MG63 (cell line): ENCODE results near the gene PMAIP1. TPM values are rescaled to one million over a fixed set of nuclear protein-coding genes. Genes with fewer than 3 reads are reported as not detected.

Source experiments
- DNase-seq: peaks from one replicate; pipeline ENCODE4 v3.0.0-alpha.2; 2020
- H3K27me3 ChIP-seq: fragments of 250-450 bp; sonication (Bioruptor Pico); 2 replicates; pipeline ENCODE4 v1.5.1; 2020; ENCODE audit warnings: mild to moderate bottlenecking, moderate library complexity
- H3K36me3 ChIP-seq: fragments of 250-450 bp; sonication (Bioruptor Pico); 2 replicates; pipeline ENCODE4 v1.5.1; 2020; ENCODE audit warnings: mild to moderate bottlenecking, moderate library complexity
- H3K4me3 ChIP-seq: fragments of 250-450 bp; sonication (Bioruptor Pico); 2 replicates; pipeline ENCODE4 v1.5.1; 2020; ENCODE audit warnings: mild to moderate bottlenecking, moderate library complexity
- H3K9me3 ChIP-seq: fragments of 250-450 bp; sonication (Bioruptor Pico); 2 replicates; pipeline ENCODE4 v1.5.1; 2020; ENCODE audit warnings: mild to moderate bottlenecking, moderate library complexity
- total RNA-seq: library from RNA; depleted of rRNA; stranded (reverse); fragments of >200 nt; shearing (Covaris generic); gene quantifications from 2 replicates; pipeline ENCODE4 v1.2.3, GENCODE V29; 2014; ENCODE audit warnings: low replicate concordance

Gene PMAIP1
- total RNA-seq, 1 experiment from 2014 or later: 14.1 TPM

DNA sequence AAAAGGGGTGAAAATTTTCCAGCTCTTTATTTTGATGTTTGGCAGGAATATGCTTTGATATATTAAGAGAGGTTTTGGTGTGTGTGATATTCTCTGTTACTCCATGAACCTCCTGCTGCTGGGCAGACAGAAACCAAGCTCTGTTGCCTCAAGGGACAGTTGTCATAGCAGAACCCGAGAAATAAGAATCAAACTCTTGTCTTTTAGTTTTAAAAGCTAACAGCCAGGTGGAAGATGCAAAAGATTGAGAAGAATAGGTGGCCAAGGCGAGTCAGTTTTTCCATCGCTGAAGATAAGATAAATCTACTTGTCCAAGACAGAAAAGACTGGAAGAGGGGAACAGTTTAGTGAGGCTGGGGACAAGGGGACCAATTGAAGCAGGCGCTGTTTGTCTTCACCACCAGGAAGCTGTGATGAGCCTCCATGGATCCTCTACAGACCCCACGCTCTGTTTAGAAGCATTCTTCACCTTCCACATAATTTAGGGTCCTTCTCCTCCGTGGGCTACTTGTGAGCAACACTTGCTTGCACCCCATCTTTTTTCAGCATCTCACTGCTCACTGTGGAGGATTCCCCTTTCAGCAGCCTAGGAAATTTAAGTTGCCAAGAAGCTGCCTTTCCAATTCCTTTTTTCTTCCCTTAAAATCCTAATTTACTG lies 23.9 kb downstream of the PMAIP1 start:
- Histone ChIP-seq H3K27me3 (no peaks in the 10 kb centered on the region), H3K9me3 (no peaks in the 10 kb centered on the region)
- no peak for DNase-seq

DNA sequence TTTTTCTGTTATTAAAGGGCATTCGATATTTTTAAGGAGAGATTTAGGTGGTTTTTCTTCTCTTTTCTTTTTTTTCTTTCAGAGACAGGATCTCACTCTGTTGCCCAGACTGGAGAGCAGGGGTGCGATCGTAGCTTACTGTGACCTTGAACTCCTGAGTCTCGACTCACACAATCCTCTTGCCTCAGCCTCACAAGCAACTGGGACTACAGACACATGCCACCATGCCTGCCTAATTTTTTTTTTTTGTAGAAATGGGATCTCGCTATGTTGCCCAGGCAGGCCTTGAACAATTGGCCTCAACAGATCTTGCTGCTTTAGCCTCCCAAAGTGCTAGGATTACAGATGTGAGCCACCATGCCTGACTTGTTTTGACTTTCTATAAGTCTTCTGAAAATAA lies 26.3 kb downstream of the PMAIP1 start:
- Histone ChIP-seq H3K4me3 (no peak overlapping the region), H3K36me3 (no peaks in the 10 kb centered on the region), H3K27me3 (no peaks in the 10 kb centered on the region), H3K9me3 (no peaks in the 10 kb centered on the region)
- DNase-seq: no peak

More for the DNA sequence above, 23.9 kb downstream of the PMAIP1 start:
- Histone ChIP-seq H3K4me3 (no peak overlapping the region), H3K36me3 (no peaks in the 10 kb centered on the region)

DNA sequence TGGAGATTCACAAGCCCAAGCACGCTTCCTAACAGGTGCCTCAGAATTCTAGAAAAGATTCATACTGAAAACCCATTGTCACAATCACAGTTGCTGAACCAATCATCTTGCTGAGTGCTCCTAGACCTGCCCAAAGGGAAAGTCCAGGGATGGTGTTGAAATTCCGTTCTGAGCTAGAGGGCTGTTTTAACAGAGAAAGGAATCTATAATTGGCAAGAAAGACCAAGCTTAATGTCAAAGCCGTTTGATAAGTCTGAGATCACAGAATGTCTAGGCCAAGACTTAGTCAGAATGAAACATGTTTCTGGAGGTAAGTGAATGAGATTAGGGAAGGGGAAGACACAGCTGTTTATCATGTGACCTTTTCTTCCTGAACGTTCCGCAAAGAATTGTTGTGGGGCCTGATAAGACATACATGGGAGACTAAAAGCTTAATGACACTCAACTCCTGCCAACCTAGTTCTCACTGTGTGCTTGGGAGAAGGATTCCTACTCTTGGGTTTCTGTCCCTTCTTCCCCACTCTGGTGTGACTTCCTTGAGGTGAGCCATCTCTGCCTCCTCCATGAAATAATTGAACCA lies 27.5 kb downstream of the PMAIP1 start:
- DNase-seq: no peak
- H3K9me3 ChIP-seq: no peaks in the 10 kb centered on the region
- H3K36me3 ChIP-seq: no peaks in the 10 kb centered on the region
- H3K4me3 ChIP-seq: no peak overlapping the region
- H3K27me3 ChIP-seq: no peaks in the 10 kb centered on the region

DNA sequence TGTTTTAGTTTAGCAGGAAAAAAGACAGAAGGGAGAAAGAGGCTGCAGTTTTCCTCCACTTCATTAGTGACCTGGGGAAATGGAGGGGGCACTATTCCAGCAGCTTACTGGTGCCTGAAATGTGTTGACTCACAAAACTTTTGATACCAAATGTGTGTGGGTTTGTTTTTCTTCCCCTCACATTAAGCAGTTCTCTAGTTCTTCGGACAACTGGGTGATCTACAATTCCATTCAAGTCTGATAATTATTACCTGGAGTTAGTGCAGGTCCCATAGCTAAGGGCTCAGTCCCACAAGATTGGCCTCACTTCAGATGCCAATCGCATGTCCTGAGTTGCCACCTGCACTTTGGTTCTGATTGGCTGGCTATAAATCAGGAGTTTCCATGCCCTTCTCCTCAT lies 28.4 kb downstream of the PMAIP1 start:
- H3K27me3 ChIP-seq: no peaks in the 10 kb centered on the region
- no peak for DNase-seq
- H3K9me3 ChIP-seq: no peaks in the 10 kb centered on the region
- H3K4me3 ChIP-seq: no peak overlapping the region
- no peaks in the 10 kb centered on the region for H3K36me3 ChIP-seq

DNA sequence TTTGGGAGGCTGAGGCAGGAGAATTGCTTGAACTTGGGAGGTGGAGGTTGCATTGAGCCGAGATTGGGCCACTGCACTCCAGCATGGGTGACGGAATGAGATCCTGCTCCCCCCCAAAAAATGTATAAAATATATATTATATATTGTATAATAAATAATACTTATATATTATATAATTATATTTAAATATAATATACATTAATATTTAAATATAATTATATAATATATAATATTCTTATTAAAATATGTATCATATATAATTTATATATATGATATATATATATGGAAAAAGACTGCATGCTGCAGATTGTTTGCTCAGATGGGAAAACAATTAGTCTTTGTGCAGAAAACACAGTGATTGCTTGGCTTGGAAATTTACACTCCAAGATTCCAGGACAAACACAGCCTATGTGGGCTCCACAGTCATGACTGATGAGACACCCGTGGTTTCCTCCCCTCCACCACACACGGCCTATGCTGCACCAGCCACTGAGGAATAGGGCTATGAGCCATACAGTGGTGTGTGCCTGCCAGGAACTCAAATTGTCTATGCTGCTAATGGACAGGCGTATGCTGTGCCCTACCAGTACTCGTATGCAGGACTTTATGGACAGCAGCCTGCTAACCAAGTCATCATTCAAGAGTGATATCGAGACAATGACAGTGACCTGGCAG lies 30.0 kb downstream of the PMAIP1 start:
- no peak overlapping the region for H3K4me3 ChIP-seq
- H3K9me3 ChIP-seq: no peaks in the 10 kb centered on the region
- no peaks in the 10 kb centered on the region for H3K36me3 ChIP-seq
- DNase-seq: no peak
- no peaks in the 10 kb centered on the region for H3K27me3 ChIP-seq

DNA sequence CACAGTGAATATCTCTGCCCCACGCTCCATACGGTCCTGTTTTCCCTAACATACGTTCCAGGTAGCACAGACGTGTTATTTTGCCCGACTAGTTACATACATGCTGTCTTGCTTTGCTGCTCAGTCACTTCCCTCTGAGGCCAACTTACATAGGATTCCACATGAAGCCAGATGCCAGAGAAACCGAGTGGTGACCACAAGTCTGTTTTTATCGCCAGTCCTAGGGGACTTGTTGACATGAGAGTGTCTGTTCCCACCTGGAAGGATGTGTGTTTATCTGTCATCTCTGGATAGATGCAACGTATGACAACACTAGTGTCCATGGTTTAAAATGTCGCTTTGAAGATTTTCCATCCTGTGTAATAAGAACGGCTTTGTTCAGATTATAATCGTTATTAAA lies 32.6 kb downstream of the PMAIP1 start:
- DNase-seq: no peak
- no peak overlapping the region for H3K4me3 ChIP-seq
- no peaks in the 10 kb centered on the region for H3K36me3 ChIP-seq
- H3K9me3 ChIP-seq: no peaks in the 10 kb centered on the region
- no peaks in the 10 kb centered on the region for H3K27me3 ChIP-seq

DNA sequence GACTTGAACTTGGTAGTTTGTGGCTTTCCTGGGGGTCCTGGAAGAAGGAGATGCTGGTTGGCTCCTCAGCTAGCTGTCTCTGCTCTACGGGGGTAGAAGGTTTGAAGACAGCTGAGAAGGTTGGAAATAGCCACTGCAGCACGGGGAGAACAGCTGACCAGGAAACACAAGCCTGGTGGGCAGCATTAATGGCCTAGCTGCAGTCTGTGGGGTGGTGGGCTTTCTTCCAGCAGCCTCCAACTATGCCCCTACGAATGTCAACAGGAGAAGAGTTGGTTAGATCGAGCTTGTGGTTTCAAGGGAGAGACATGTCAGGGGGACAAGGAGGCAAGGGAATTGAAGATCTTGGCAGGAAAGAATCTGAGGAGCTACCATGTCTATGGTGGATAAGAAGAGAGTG lies 38.9 kb downstream of the PMAIP1 start:
- Histone ChIP-seq H3K36me3 (no peaks in the 10 kb centered on the region), H3K4me3 (no peak overlapping the region), H3K9me3 (no peaks in the 10 kb centered on the region), H3K27me3 (no peaks in the 10 kb centered on the region)
- DNase-seq: no peak

DNA sequence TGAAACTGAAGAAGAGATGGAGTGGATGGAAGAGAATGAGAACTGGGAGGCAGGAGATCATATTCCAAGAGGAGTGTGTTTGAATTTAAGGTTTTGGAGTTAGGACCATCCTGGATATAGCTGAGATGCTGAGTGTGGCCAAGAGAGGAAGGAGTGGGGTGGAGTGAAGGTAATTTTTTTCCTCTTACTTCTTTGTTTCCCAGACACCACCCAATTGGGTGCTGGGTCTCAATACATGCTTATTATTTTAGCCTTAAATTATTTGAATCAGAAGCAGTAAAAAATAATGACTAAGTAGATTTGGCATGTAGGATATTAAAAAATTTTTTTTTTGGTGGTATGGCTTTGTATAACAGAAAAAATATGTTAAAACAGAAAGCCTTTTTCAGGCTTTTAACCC lies 39.3 kb downstream of the PMAIP1 start:
- Histone ChIP-seq H3K27me3 (no peaks in the 10 kb centered on the region), H3K36me3 (no peaks in the 10 kb centered on the region), H3K4me3 (no peak overlapping the region), H3K9me3 (no peaks in the 10 kb centered on the region)
- no peak for DNase-seq

DNA sequence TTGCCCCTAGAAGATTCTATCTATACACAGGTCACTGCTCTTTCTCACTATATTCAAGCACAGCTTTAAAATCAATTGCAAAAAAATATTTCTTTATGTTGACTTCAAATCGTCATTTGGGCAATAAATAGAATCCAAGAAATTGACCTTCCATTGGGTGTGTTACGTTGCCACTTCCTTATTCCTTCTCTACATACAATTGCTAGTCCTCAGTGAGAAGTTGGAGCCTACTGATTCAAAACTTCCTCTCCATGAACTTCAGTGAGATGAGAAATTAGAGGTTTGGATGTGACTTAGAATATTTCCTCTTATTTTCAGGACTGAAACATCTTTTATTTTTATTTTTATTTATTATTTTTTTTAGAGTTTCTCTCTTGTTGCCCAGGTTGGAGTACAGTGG lies 40.3 kb downstream of the PMAIP1 start:
- no peak overlapping the region for H3K4me3 ChIP-seq
- DNase-seq: no peak
- no peaks in the 10 kb centered on the region for H3K9me3 ChIP-seq
- no peaks in the 10 kb centered on the region for H3K27me3 ChIP-seq
- H3K36me3 ChIP-seq: no peaks in the 10 kb centered on the region

DNA sequence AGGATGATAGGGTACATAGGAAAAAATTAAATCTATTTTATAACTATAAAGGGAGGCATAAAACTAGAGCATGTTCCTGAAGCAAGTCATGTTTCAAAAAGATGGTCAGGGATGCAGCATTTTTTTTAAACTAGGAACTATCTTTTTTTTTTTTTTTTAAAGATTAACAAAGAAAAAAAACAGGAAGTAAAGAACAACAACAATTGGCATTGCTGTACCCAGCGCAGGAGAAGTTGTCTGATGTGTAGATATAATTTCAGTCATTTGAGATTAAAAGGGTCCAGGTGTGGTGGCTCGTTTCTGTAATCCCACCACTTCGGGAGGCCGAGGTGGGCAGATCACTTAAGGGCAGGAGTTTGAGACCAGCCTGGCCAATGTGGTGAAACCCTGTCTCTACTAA lies 41.5 kb downstream of the PMAIP1 start:
- no peaks in the 10 kb centered on the region for H3K36me3 ChIP-seq
- DNase-seq: no peak
- no peaks in the 10 kb centered on the region for H3K9me3 ChIP-seq

DNA sequence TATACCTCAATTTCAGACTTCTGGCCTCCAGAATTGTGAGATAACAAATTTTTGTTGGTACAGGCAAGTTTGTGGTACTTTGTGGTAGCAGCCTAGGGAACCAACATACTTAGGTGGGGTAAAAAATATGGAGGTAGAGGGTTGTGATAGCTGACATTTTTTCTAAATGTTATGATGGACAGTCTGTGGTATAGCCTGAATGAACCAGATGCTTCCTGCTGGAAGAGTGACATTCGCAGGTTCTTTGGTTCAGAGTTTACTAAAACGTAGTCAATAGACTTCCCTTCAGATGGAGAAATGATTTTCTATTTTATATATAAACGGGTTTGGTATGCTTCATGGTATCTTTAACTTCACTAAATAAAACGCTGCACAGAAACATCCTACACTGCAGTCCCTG lies 42.8 kb downstream of the PMAIP1 start:
- no peaks in the 10 kb centered on the region for H3K9me3 ChIP-seq
- no peak for DNase-seq
- no peak overlapping the region for H3K4me3 ChIP-seq
- no peaks in the 10 kb centered on the region for H3K27me3 ChIP-seq
- no peaks in the 10 kb centered on the region for H3K36me3 ChIP-seq

More for the DNA sequence above, 41.5 kb downstream of the PMAIP1 start:
- H3K4me3 ChIP-seq: no peak overlapping the region
- no peaks in the 10 kb centered on the region for H3K27me3 ChIP-seq

DNA sequence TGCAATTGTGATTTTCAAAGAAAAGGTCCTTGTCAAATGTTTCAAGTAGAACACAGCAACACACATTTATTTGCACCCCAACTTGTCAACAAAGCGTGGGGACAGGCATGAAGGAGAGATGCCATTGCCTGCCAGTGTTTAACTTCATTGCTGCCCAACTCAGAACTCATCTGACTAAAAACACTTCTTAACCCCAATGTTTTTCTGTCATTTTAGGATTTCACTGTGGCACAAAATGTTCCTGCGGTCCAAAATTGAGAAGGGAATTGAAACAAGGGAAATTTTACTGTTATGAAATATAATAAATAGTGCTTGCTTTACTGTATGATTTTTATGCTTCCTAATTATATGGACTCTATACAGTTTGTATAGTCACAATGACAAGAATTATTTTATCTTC lies 45.7 kb downstream of the PMAIP1 start:
- no peaks in the 10 kb centered on the region for H3K27me3 ChIP-seq
- DNase-seq: no peak
- H3K36me3 ChIP-seq: no peaks in the 10 kb centered on the region
- no peak overlapping the region for H3K4me3 ChIP-seq
- no peaks in the 10 kb centered on the region for H3K9me3 ChIP-seq

DNA sequence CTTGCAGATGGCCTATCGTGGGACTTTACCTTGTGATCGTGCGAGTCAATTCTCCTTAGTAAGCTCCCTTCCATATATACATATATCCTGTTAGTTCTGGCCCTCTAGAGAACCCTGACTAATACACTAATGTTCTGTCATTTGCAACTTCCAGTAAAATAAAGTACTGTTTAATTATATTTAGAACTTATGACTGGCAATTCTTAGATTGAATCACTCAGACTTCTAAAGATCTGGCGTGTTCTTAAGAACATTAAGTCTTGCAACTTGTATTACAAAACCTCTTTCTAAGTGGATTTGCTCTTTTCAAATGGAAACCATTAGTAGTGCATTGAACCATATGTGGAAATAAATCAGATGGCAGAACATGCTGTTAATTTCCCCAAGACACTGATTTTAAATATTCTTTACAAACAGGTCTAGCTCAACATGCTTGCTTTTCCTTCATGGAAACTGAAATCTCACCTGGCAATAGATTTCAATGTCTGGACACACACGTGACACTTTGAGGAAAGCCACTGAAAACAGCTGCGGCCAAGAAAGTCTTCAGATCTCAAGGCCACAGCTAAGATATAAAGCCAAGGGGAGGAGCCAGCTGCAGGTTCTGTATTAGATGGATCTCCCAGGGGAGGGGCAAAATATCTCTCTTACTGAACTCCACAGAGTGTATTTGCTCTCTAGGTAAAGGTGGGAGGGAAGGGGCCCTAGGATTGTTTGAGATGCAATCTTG lies 50.6 kb downstream of the PMAIP1 start:
- Histone ChIP-seq H3K27me3 (no peaks in the 10 kb centered on the region), H3K36me3 (no peaks in the 10 kb centered on the region), H3K4me3 (no peak overlapping the region), H3K9me3 (no peaks in the 10 kb centered on the region)
- DNase-seq: no peak

DNA sequence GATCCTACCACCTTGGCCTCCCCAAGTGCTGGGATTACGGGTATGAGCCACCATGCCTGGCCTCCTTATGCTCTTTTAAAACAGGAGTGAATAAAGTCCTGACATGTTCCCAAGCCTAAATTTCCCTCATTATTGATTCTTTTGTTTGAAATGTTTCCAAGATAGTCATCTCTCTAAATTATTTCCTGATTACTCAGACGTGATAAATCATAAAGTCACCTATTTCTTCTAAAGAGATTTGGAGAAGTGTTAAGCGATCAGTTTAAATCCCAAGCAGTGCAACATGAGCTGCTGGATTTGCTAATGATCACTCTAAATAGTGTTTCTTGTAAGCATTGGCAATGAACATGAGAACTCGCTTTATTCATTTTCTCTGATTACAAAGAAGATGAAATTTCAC lies 51.8 kb downstream of the PMAIP1 start:
- Histone ChIP-seq H3K36me3 (no peaks in the 10 kb centered on the region), H3K9me3 (no peaks in the 10 kb centered on the region), H3K4me3 (no peak overlapping the region), H3K27me3 (no peaks in the 10 kb centered on the region)
- DNase-seq: no peak

DNA sequence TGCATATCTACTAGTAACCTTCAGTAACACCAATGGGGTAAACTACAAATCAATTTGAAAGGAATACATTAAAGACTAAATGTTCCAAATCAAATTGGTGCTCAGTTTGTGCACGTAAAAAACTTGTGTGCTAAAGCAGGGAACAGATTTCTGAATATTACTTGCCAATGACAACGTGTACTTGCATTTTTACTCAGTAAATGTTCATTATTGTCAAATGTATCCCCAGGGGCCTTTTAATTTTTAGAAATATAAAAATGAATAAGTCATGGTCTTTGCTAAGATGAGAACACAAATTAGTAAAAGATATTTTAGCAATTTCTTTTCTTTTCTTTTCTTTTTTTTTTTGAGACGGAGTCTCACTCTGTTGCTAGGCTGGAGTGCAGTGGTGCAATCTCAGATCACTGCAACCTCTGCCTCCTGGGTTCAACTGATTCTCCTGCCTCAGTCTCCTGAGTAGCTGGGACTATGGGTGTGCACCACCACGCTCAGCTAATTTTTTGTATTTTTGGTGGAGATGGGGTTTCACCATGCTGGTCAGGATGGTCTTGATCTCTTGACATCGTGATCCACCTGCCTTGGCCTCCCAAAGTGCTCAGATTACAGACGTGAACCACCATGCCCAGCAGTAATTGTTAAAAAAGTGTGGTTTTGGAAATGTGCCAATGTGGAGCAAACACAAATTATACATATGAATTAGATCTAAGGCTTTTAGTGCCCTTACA lies 52.6 kb downstream of the PMAIP1 start:
- Histone ChIP-seq H3K36me3 (no peaks in the 10 kb centered on the region), H3K9me3 (no peaks in the 10 kb centered on the region), H3K27me3 (no peaks in the 10 kb centered on the region), H3K4me3 (no peak overlapping the region)
- no peak for DNase-seq
